ENCODE results near the gene ATG9B. TPM values are rescaled to one million over a fixed set of nuclear protein-coding genes. Genes with fewer than 3 reads are reported as not detected.

ATG9B gene
- total RNA-seq, 1 donor from 2014 or later, result not detected

GRCh38 chr7:151064993-151065392 lies 40.7 kb upstream of the ATG9B start:
- Histone ChIP-seq H3K36me3 (ENCODE audit: control insufficient read depth in 3 of 3, insufficient read depth in 3 of 3, low read length in 3 of 3) (peaks cover 28 to 44% (median 37%) of the 10 kb centered on the region in 3 donors), H3K9ac (ENCODE audit: low read depth in 1 of 3, low read length in 3 of 3) (no peak overlapping the region), H3K27ac (ENCODE audit: low read depth, low read length) (no peak overlapping the region), H3K4me1 (ENCODE audit: control insufficient read depth in 3 of 3, insufficient read depth in 3 of 3, low read length in 3 of 3) (peaks cover 24 to 27% (median 27%) of the 10 kb centered on the region in 3 donors), H3K4me3 (ENCODE audit: low read length in 3 of 3) (no peak overlapping the region), H3K9me3 (ENCODE audit: control insufficient read depth in 3 of 3, low read length in 3 of 3) (no peaks in the 10 kb centered on the region), H3K27me3 (ENCODE audit: control insufficient read depth in 3 of 3, insufficient read depth in 3 of 3, low read length in 3 of 3) (no peaks in the 10 kb centered on the region)

- no peak overlapping the region for H3K4me3 ChIP-seq (ENCODE audit: low read length in 3 of 3)
- H3K9me3 ChIP-seq (ENCODE audit: control insufficient read depth in 3 of 3, low read length in 3 of 3), result no peaks in the 10 kb centered on the region
- H3K9ac ChIP-seq (ENCODE audit: low read depth in 1 of 3, low read length in 3 of 3), result no peak overlapping the region
- no peaks in the 10 kb centered on the region for H3K27me3 ChIP-seq (ENCODE audit: control insufficient read depth in 3 of 3, insufficient read depth in 3 of 3, low read length in 3 of 3)
- H3K4me1 ChIP-seq (ENCODE audit: control insufficient read depth in 3 of 3, insufficient read depth in 3 of 3, low read length in 3 of 3), result peaks cover 26 to 27% (median 27%) of the 10 kb centered on the region in 3 donors
- no peak overlapping the region for H3K27ac ChIP-seq (ENCODE audit: low read depth, low read length)
- peaks cover 25 to 39% (median 32%) of the 10 kb centered on the region in 3 donors for H3K36me3 ChIP-seq (ENCODE audit: control insufficient read depth in 3 of 3, insufficient read depth in 3 of 3, low read length in 3 of 3)
Measured at GRCh38 chr7:151064454-151064853, 40.2 kb upstream of the ATG9B start.

GRCh38 chr7:151063212-151063561 lies 38.9 kb upstream of the ATG9B start:
- Histone ChIP-seq H3K36me3 (ENCODE audit: control insufficient read depth in 3 of 3, insufficient read depth in 3 of 3, low read length in 3 of 3) (peaks cover 21 to 30% (median 24%) of the 10 kb centered on the region in 3 donors), H3K9me3 (ENCODE audit: control insufficient read depth in 3 of 3, low read length in 3 of 3) (no peaks in the 10 kb centered on the region), H3K27ac (ENCODE audit: low read depth, low read length) (peak overlapping the region; percentile 7), H3K4me3 (ENCODE audit: low read length in 3 of 3) (no peak overlapping the region), H3K27me3 (ENCODE audit: control insufficient read depth in 3 of 3, insufficient read depth in 3 of 3, low read length in 3 of 3) (no peaks in the 10 kb centered on the region), H3K9ac (ENCODE audit: low read depth in 1 of 3, low read length in 3 of 3) (peak overlapping the region in 1 of 3 donors; percentile 8), H3K4me1 (ENCODE audit: control insufficient read depth in 3 of 3, insufficient read depth in 3 of 3, low read length in 3 of 3) (peaks cover 37 to 38% (median 37%) of the 10 kb centered on the region in 3 donors)

GRCh38 chr7:151062399-151063211 lies 38.3 kb upstream of the ATG9B start:
- peaks cover 37 to 40% (median 39%) of the 10 kb centered on the region in 3 donors for H3K4me1 ChIP-seq (ENCODE audit: control insufficient read depth in 3 of 3, insufficient read depth in 3 of 3, low read length in 3 of 3)
- H3K27me3 ChIP-seq (ENCODE audit: control insufficient read depth in 3 of 3, insufficient read depth in 3 of 3, low read length in 3 of 3), result no peaks in the 10 kb centered on the region
- H3K36me3 ChIP-seq (ENCODE audit: control insufficient read depth in 3 of 3, insufficient read depth in 3 of 3, low read length in 3 of 3), result peaks cover 19 to 25% (median 20%) of the 10 kb centered on the region in 3 donors
- H3K9me3 ChIP-seq (ENCODE audit: control insufficient read depth in 3 of 3, low read length in 3 of 3), result no peaks in the 10 kb centered on the region
- H3K9ac ChIP-seq (ENCODE audit: low read depth in 1 of 3, low read length in 3 of 3), result peak overlapping the region in 1 of 3 donors; percentile 33
- H3K4me3 ChIP-seq (ENCODE audit: low read length in 3 of 3), result peak overlapping the region in 1 of 3 donors; percentile 6
- peak overlapping the region; percentile 7 for H3K27ac ChIP-seq (ENCODE audit: low read depth, low read length)

GRCh38 chr7:151062111-151062398 lies 37.8 kb upstream of the ATG9B start:
- peaks cover 14 to 19% (median 16%) of the 10 kb centered on the region in 3 donors for H3K36me3 ChIP-seq (ENCODE audit: control insufficient read depth in 3 of 3, insufficient read depth in 3 of 3, low read length in 3 of 3)
- H3K4me3 ChIP-seq (ENCODE audit: low read length in 3 of 3), result no peak overlapping the region
- no peaks in the 10 kb centered on the region for H3K9me3 ChIP-seq (ENCODE audit: control insufficient read depth in 3 of 3, low read length in 3 of 3)
- no peaks in the 10 kb centered on the region for H3K27me3 ChIP-seq (ENCODE audit: control insufficient read depth in 3 of 3, insufficient read depth in 3 of 3, low read length in 3 of 3)
- H3K9ac ChIP-seq (ENCODE audit: low read depth in 1 of 3, low read length in 3 of 3), result no peak overlapping the region
- peaks cover 41 to 45% (median 44%) of the 10 kb centered on the region in 3 donors for H3K4me1 ChIP-seq (ENCODE audit: control insufficient read depth in 3 of 3, insufficient read depth in 3 of 3, low read length in 3 of 3)
- H3K27ac ChIP-seq (ENCODE audit: low read depth, low read length), result no peak overlapping the region

GRCh38 chr7:151061213-151062110 lies 37.2 kb upstream of the ATG9B start:
- no peak overlapping the region for H3K4me3 ChIP-seq (ENCODE audit: low read length in 3 of 3)
- peaks cover 47 to 51% (median 49%) of the 10 kb centered on the region in 3 donors for H3K4me1 ChIP-seq (ENCODE audit: control insufficient read depth in 3 of 3, insufficient read depth in 3 of 3, low read length in 3 of 3)
- H3K36me3 ChIP-seq (ENCODE audit: control insufficient read depth in 3 of 3, insufficient read depth in 3 of 3, low read length in 3 of 3), result peaks cover 13 to 19% (median 14%) of the 10 kb centered on the region in 3 donors
- no peak overlapping the region for H3K9ac ChIP-seq (ENCODE audit: low read depth in 1 of 3, low read length in 3 of 3)
- H3K27me3 ChIP-seq (ENCODE audit: control insufficient read depth in 3 of 3, insufficient read depth in 3 of 3, low read length in 3 of 3), result no peaks in the 10 kb centered on the region
- H3K9me3 ChIP-seq (ENCODE audit: control insufficient read depth in 3 of 3, low read length in 3 of 3), result no peaks in the 10 kb centered on the region
- H3K27ac ChIP-seq (ENCODE audit: low read depth, low read length), result no peak overlapping the region

- Histone ChIP-seq H3K9me3 (ENCODE audit: control insufficient read depth in 3 of 3, low read length in 3 of 3) (no peaks in the 10 kb centered on the region), H3K27ac (ENCODE audit: low read depth, low read length) (peak overlapping the region; percentile 98), H3K4me1 (ENCODE audit: control insufficient read depth in 3 of 3, insufficient read depth in 3 of 3, low read length in 3 of 3) (peaks cover 47 to 51% (median 49%) of the 10 kb centered on the region in 3 donors), H3K4me3 (ENCODE audit: low read length in 3 of 3) (peak overlapping the region; percentile 75 to 90 (median 86)), H3K27me3 (ENCODE audit: control insufficient read depth in 3 of 3, insufficient read depth in 3 of 3, low read length in 3 of 3) (no peaks in the 10 kb centered on the region), H3K9ac (ENCODE audit: low read depth in 1 of 3, low read length in 3 of 3) (peak overlapping the region; percentile 59 to 95 (median 77)), H3K36me3 (ENCODE audit: control insufficient read depth in 3 of 3, insufficient read depth in 3 of 3, low read length in 3 of 3) (peaks cover 11 to 17% (median 13%) of the 10 kb centered on the region in 3 donors)
Measured at GRCh38 chr7:151060416-151061212, 36.3 kb upstream of the ATG9B start.

- H3K4me3 ChIP-seq (ENCODE audit: low read length in 3 of 3), result peak overlapping the region; percentile 75 to 90 (median 86)
- H3K9me3 ChIP-seq (ENCODE audit: control insufficient read depth in 3 of 3, low read length in 3 of 3), result no peaks in the 10 kb centered on the region
- peaks cover 6 to 12% (median 7%) of the 10 kb centered on the region in 3 donors for H3K36me3 ChIP-seq (ENCODE audit: control insufficient read depth in 3 of 3, insufficient read depth in 3 of 3, low read length in 3 of 3)
- peak overlapping the region; percentile 98 for H3K27ac ChIP-seq (ENCODE audit: low read depth, low read length)
- peaks cover 47 to 51% (median 49%) of the 10 kb centered on the region in 3 donors for H3K4me1 ChIP-seq (ENCODE audit: control insufficient read depth in 3 of 3, insufficient read depth in 3 of 3, low read length in 3 of 3)
- peak overlapping the region; percentile 59 to 95 (median 77) for H3K9ac ChIP-seq (ENCODE audit: low read depth in 1 of 3, low read length in 3 of 3)
- H3K27me3 ChIP-seq (ENCODE audit: control insufficient read depth in 3 of 3, insufficient read depth in 3 of 3, low read length in 3 of 3), result no peaks in the 10 kb centered on the region
Measured at GRCh38 chr7:151060113-151060415, 35.8 kb upstream of the ATG9B start.

GRCh38 chr7:151059367-151060112 lies 35.2 kb upstream of the ATG9B start, which contains the start of gene SLC4A2:
SLC4A2 (plus strand) TSS chr7:151059589; CDS start chr7:151061988, 2,399 bp downstream.
- Histone ChIP-seq H3K4me3 (ENCODE audit: low read length in 3 of 3) (peak within 1 kb of the TSS; percentile 86 to 94 (median 90)), H3K27me3 (ENCODE audit: control insufficient read depth in 3 of 3, insufficient read depth in 3 of 3, low read length in 3 of 3) (no peaks in the 10 kb centered on the region), H3K9ac (ENCODE audit: low read depth in 1 of 3, low read length in 3 of 3) (peak within 1 kb of the TSS; percentile 83 to 97 (median 95)), H3K27ac (ENCODE audit: low read depth, low read length) (peak within 1 kb of the TSS; percentile 98), H3K36me3 (ENCODE audit: control insufficient read depth in 3 of 3, insufficient read depth in 3 of 3, low read length in 3 of 3) (peaks cover under 1 to 7% (median 3%) of the 10 kb centered on the region in 3 donors), H3K9me3 (ENCODE audit: control insufficient read depth in 3 of 3, low read length in 3 of 3) (no peaks in the 10 kb centered on the region), H3K4me1 (ENCODE audit: control insufficient read depth in 3 of 3, insufficient read depth in 3 of 3, low read length in 3 of 3) (peaks cover 47 to 51% (median 49%) of the 10 kb centered on the region in 3 donors)
